OCI-LY3 (cell line): ENCODE data around the gene RBFOX1.

Experiments used
- CTCF ChIP-seq: fragments of 200-600, 300-600 bp; sonication (generic); IDR thresholded peaks from 2 replicates; pipeline ENCODE4 v1.5.1; 2014; ENCODE audit warnings: antibody characterized with exemption, low read length, low read depth
- EZH2phosphoT487 ChIP-seq: fragments of 200-600 bp; shearing (Covaris generic); IDR thresholded peaks from 2 replicates; pipeline ENCODE4 v1.6.1; 2018; ENCODE audit warnings: antibody characterized with exemption, mixed run types, low read depth

GRCh38 chr16:7513429-7513828, 180.8 kb downstream of the RBFOX1 start:
- TF ChIP-seq CTCF: peak; percentile 75
- no peak for TF ChIP-seq EZH2phosphoT487
